Astrocyte of the spinal cord (primary cell): Measurements from ENCODE around the gene DNAL4.

Experiments
- DNase-seq: peaks from one replicate; pipeline ENCODE4 v3.0.0; 2011; ENCODE audit warnings: low read depth, low spot score
- H3K4me3 ChIP-seq: 2 replicates; pipeline ENCODE4 v1.5.1; 2011; ENCODE audit warnings: low read depth, mild to moderate bottlenecking, low read length, moderate library complexity
- CTCF ChIP-seq: IDR thresholded peaks from 2 replicates; pipeline ENCODE4 v1.5.1; 2012; ENCODE audit warnings: low read depth, mild to moderate bottlenecking, low read length, inconsistent platforms
- in situ Hi-C: cut with HindIII; loops from 2 replicates; pipeline ENCODE4 v1.10.0; 2017; ENCODE audit warnings: low sequenced_read_pairs

DNAL4 gene

GRCh38 chr22:38774496-38775166 is 19.3 kb downstream of the DNAL4 start:
- no peak for DNase-seq
- in situ Hi-C loops, result no loop called here
- H3K4me3 ChIP-seq, result no peak overlapping the region
- no peak for TF ChIP-seq CTCF

DNA sequence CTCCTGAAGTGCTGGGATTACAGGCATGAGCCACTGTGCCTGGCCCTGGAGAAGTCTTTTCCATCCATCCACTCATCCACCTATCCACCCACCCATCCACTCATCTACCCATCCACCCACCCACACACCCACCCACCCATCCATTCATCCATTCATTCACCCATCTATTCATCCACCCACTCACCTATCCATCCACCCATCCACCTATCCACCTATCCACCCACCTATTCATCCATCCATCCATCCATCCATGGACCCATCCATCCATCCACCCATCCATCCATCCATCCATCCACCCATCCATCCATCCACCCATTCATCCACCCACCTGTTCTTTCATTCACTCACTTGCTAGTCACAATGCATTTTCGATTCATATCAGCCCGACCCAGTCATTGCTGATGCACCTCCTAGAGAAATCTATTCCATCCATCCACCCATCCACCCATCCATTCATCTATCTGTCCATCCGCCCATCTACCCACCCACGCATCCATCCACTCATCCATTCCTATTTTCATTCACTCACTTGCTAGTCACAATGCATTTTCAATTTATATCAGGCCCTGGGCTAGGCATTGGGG is 20.5 kb downstream of the DNAL4 start:
- no peak for DNase-seq
- in situ Hi-C loops, result no loop called here
- no peak for TF ChIP-seq CTCF
- H3K4me3 ChIP-seq, result no peak overlapping the region

DNA sequence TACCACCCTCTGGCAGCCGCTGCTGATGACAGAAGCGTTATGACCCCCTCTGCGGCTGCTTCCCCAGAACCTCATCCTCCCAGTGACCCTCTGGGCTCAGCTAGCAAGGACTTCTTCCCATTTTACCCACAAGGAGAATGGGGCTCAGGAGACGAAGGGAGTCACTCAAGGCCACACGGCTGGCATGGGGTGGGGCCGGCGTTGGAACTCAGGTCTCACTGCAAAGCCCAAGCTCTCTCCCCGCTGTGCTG is 21.4 kb downstream of the DNAL4 start:
- in situ Hi-C loops, result no loop called here
- no peak overlapping the region for H3K4me3 ChIP-seq
- TF ChIP-seq CTCF, result no peak
- DNase-seq, result no peak

- in situ Hi-C loops, result no loop called here
- no peak for DNase-seq
- TF ChIP-seq CTCF, result no peak
- no peak overlapping the region for H3K4me3 ChIP-seq
These were observed 23.5 kb downstream of the DNAL4 start for GRCh38 chr22:38770257-38770949.

GRCh38 chr22:38768036-38768435 is 25.9 kb downstream of the DNAL4 start:
- H3K4me3 ChIP-seq, result no peak overlapping the region
- DNase-seq, result no peak
- TF ChIP-seq CTCF, result no peak
- in situ Hi-C loops, result no loop called here

DNA sequence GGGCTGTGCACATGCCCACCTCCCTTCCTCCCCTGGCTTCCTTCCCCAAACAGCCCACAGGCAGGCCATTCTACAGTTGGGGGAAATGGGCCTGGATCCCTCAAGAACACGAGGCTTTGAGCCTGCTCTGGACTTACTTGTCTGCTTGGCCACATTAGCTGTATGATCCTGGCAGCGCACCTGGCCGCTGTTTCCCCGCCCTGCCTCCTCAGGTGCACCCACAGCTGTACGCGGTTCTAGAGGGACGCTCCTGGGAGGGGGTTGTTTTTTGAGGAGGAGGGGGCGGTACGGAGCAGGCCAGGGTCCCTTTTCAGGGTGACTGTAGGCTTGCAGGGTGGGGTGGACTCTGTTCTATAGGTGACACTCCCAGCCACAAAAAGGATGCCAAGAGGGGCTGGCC is 26.6 kb downstream of the DNAL4 start:
- no peak overlapping the region for H3K4me3 ChIP-seq
- in situ Hi-C loops, result no loop called here
- no peak for DNase-seq
- no peak for TF ChIP-seq CTCF
